Neural cell (in vitro differentiated cells): Measurements from ENCODE around the gene COL4A1. TPM values are rescaled to one million over a fixed set of nuclear protein-coding genes. Genes with fewer than 3 reads are reported as not detected.

Experiments
- H2AFZ ChIP-seq: fragments of 200-600, 300-800 bp; sonication (generic), shearing (Covaris generic); 2 replicates; pipeline ENCODE4 v1.6.0; 2014; ENCODE audit warnings: low read depth, mild to moderate bottlenecking, antibody characterized with exemption, low read length, moderate library complexity
- H3F3A ChIP-seq: fragments of 200-600 bp; shearing (Covaris generic); 2 replicates; pipeline ENCODE4 v1.6.1; 2016; ENCODE audit warnings: mild to moderate bottlenecking, moderate library complexity, mixed read lengths, antibody characterized with exemption, low read length; ENCODE audit not compliant: insufficient read depth, poor library complexity, severe bottlenecking
- H3K27ac ChIP-seq: fragments of 200-600, 300-800 bp; sonication (generic), shearing (Covaris generic); 2 replicates; pipeline ENCODE4 v1.5.1; 2014; ENCODE audit warnings: mild to moderate bottlenecking, low read length, moderate library complexity
- H3K27me3 ChIP-seq: fragments of 300-800, 200-600 bp; sonication (generic), shearing (Covaris generic); 2 replicates; pipeline ENCODE4 v1.6.0; 2014; ENCODE audit warnings: mild to moderate bottlenecking, low read depth, low read length, moderate library complexity; ENCODE audit not compliant: insufficient read depth
- H3K36me3 ChIP-seq: fragments of 300-800, 200-600 bp; sonication (generic), shearing (Covaris generic); 2 replicates; pipeline ENCODE4 v1.5.1; 2014; ENCODE audit warnings: mild to moderate bottlenecking, antibody characterized with exemption, low read length, moderate library complexity; ENCODE audit not compliant: insufficient read depth
- H3K4me2 ChIP-seq: fragments of 300-800, 200-600 bp; sonication (generic), shearing (Covaris generic); 2 replicates; pipeline ENCODE4 v1.6.0; 2014; ENCODE audit warnings: mild to moderate bottlenecking, low read length
- H3K4me3 ChIP-seq: fragments of 300-800, 200-600 bp; sonication (generic), shearing (Covaris generic); 2 replicates; pipeline ENCODE4 v1.5.1; 2014; ENCODE audit warnings: mild to moderate bottlenecking, low read length, moderate library complexity
- H3K79me2 ChIP-seq: fragments of 200-600 bp; shearing (Covaris generic); replicated peaks from 2 replicates; pipeline ENCODE4 v1.6.0; 2014; ENCODE audit warnings: mild to moderate bottlenecking, low read length, moderate library complexity; ENCODE audit not compliant: insufficient read depth
- H3K9ac ChIP-seq: fragments of 300-800, 200-600 bp; sonication (generic), shearing (Covaris generic); 2 replicates; pipeline ENCODE4 v1.6.1; 2016; ENCODE audit warnings: mild to moderate bottlenecking, low read length, mixed read lengths
- H3K9me2 ChIP-seq: fragments of 200-600 bp; shearing (Covaris generic); 2 replicates; pipeline ENCODE4 v1.6.1; 2016; ENCODE audit warnings: mild to moderate bottlenecking, low read length, mixed read lengths; ENCODE audit not compliant: insufficient read depth
- H3K9me3 ChIP-seq: fragments of 200-600, 300-800 bp; sonication (generic), shearing (Covaris generic); 2 replicates; pipeline ENCODE4 v1.6.1; 2016; ENCODE audit warnings: mild to moderate bottlenecking, mixed run types, low read length, moderate library complexity, mixed read lengths
- H4K20me1 ChIP-seq: fragments of 200-600 bp; shearing (Covaris generic); 2 replicates; pipeline ENCODE4 v1.6.1; 2016; ENCODE audit warnings: mild to moderate bottlenecking, mixed run types; ENCODE audit not compliant: insufficient read depth
- EP300 ChIP-seq: fragments of 450-650 bp; conservative IDR thresholded peaks from 2 replicates; pipeline ENCODE4 v1.6.1; 2014; ENCODE audit warnings: antibody characterized with exemption, mild to moderate bottlenecking, moderate library complexity; ENCODE audit not compliant: poor library complexity, severe bottlenecking
- EZH2 ChIP-seq: fragments of 200-600, 300-800 bp; shearing (Covaris generic), sonication (generic); IDR thresholded peaks from 2 replicates; pipeline ENCODE4 v1.6.1; 2014; ENCODE audit warnings: antibody characterized with exemption, low read length, borderline replicate concordance, mild to moderate bottlenecking; ENCODE audit not compliant: insufficient read depth, poor library complexity, severe bottlenecking
- MXI1 ChIP-seq: fragments of 450-650 bp; conservative IDR thresholded peaks from 2 replicates; pipeline ENCODE4 v1.6.1; 2014; ENCODE audit warnings: antibody characterized with exemption, mild to moderate bottlenecking; ENCODE audit not compliant: poor library complexity, severe bottlenecking
- POLR2AphosphoS5 ChIP-seq: IDR thresholded peaks from 2 replicates; pipeline ENCODE4 v1.6.1; 2012
- RAD21 ChIP-seq: fragments of 450-650 bp; conservative IDR thresholded peaks from 2 replicates; pipeline ENCODE4 v1.6.1; 2014; ENCODE audit warnings: antibody characterized with exemption, mild to moderate bottlenecking, moderate library complexity
- SMC3 ChIP-seq: fragments of 450-650 bp; conservative IDR thresholded peaks from 2 replicates; pipeline ENCODE4 v1.6.1; 2014; ENCODE audit warnings: antibody characterized with exemption, mild to moderate bottlenecking, moderate library complexity; ENCODE audit not compliant: poor library complexity
- TAF1 ChIP-seq: IDR thresholded peaks from 2 replicates; pipeline ENCODE4 v1.6.1; 2012; ENCODE audit warnings: low read depth
- polyA plus RNA-seq: library from polyadenylated mRNA; depleted of rRNA; stranded (reverse); fragments of >200 nt; gene quantifications from 2 replicates; pipeline ENCODE4 v1.2.3, GENCODE V29; 2014
- TF ChIP-seq, protein P1 (sequence below): IDR thresholded peaks from 2 replicates; pipeline ENCODE4 v1.6.1; 2012; ENCODE audit warnings: borderline replicate concordance
- TF ChIP-seq, protein P2 (sequence below): fragments of 450-650 bp; IDR thresholded peaks from 2 replicates; pipeline ENCODE4 v1.5.1; 2014; ENCODE audit warnings: antibody characterized with exemption, mild to moderate bottlenecking, moderate library complexity; ENCODE audit not compliant: poor library complexity, severe bottlenecking

The COL4A1 gene
- polyA plus RNA-seq, 1 donor from 2014 or later = 13.1 TPM

DNA sequence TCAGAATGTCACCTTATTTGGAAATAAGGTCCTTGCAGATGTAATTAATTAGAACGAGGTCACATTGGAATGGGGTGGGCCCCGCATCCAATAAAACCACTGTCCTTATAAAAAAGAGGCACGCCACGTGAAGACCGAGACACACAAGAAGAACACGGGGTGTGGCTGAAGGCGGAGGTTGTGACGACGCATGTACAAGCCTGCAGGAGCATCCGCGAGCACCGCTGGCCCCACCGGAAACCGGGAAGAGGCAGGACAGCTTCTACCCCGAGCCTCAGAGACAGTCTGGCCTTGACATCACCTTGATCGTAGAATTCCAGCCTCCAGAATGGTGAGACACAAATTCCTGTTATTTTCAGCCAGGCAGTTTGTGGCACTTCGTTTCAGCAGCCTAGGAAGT lies 177.9 kb downstream of the COL4A1 start:
- Histone ChIP-seq H3K27me3 (no peaks in the 10 kb centered on the region), H3K27ac (no peak overlapping the region), H3K9ac (no peak overlapping the region), H3K9me3 (no peaks in the 10 kb centered on the region), H3F3A (no peaks in the 10 kb centered on the region), H3K9me2 (no peaks in the 10 kb centered on the region), H3K4me2 (no peak overlapping the region), H3K4me3 (no peak overlapping the region), H2AFZ (no peak overlapping the region), H3K79me2 (no peaks in the 10 kb centered on the region), H4K20me1 (no peaks in the 10 kb centered on the region), H3K36me3 (no peaks in the 10 kb centered on the region)
- TF ChIP-seq, protein P1, sequence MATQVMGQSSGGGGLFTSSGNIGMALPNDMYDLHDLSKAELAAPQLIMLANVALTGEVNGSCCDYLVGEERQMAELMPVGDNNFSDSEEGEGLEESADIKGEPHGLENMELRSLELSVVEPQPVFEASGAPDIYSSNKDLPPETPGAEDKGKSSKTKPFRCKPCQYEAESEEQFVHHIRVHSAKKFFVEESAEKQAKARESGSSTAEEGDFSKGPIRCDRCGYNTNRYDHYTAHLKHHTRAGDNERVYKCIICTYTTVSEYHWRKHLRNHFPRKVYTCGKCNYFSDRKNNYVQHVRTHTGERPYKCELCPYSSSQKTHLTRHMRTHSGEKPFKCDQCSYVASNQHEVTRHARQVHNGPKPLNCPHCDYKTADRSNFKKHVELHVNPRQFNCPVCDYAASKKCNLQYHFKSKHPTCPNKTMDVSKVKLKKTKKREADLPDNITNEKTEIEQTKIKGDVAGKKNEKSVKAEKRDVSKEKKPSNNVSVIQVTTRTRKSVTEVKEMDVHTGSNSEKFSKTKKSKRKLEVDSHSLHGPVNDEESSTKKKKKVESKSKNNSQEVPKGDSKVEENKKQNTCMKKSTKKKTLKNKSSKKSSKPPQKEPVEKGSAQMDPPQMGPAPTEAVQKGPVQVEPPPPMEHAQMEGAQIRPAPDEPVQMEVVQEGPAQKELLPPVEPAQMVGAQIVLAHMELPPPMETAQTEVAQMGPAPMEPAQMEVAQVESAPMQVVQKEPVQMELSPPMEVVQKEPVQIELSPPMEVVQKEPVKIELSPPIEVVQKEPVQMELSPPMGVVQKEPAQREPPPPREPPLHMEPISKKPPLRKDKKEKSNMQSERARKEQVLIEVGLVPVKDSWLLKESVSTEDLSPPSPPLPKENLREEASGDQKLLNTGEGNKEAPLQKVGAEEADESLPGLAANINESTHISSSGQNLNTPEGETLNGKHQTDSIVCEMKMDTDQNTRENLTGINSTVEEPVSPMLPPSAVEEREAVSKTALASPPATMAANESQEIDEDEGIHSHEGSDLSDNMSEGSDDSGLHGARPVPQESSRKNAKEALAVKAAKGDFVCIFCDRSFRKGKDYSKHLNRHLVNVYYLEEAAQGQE = no peak
- TF ChIP-seq RAD21 (no peak), POLR2AphosphoS5 (no peak), EZH2 (no peak)
- TF ChIP-seq, protein P2, sequence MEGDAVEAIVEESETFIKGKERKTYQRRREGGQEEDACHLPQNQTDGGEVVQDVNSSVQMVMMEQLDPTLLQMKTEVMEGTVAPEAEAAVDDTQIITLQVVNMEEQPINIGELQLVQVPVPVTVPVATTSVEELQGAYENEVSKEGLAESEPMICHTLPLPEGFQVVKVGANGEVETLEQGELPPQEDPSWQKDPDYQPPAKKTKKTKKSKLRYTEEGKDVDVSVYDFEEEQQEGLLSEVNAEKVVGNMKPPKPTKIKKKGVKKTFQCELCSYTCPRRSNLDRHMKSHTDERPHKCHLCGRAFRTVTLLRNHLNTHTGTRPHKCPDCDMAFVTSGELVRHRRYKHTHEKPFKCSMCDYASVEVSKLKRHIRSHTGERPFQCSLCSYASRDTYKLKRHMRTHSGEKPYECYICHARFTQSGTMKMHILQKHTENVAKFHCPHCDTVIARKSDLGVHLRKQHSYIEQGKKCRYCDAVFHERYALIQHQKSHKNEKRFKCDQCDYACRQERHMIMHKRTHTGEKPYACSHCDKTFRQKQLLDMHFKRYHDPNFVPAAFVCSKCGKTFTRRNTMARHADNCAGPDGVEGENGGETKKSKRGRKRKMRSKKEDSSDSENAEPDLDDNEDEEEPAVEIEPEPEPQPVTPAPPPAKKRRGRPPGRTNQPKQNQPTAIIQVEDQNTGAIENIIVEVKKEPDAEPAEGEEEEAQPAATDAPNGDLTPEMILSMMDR = no peak

DNA sequence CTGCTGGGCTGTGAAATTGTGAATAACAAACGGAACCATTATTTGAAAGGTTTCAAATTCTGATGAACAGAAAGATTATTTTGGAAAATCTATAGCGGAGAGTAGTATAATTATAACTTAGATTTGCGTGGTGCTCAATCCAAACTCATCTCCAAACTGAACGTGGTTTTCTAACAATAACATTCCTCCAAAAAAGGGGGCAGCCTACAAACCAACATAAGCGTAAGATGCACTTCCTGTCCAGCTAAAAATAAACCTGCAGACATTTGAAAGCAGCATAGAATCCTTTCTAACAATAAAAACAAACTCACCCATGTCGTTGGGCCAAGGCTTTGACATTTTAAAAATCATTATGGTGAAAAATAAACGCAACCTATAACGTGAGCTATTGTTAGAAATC lies 178.4 kb downstream of the COL4A1 start:
- no peak overlapping the region for H3K4me3 ChIP-seq
- no peaks in the 10 kb centered on the region for H3K9me2 ChIP-seq
- TF ChIP-seq SMC3 (no peak), MXI1 (no peak), TAF1 (no peak)
- no peaks in the 10 kb centered on the region for H3K9me3 ChIP-seq
- H4K20me1 ChIP-seq = no peaks in the 10 kb centered on the region
- no peaks in the 10 kb centered on the region for H3K79me2 ChIP-seq
- H2AFZ ChIP-seq = no peak overlapping the region
- no peaks in the 10 kb centered on the region for H3K36me3 ChIP-seq
- H3K27me3 ChIP-seq = no peaks in the 10 kb centered on the region
- no peak overlapping the region for H3K9ac ChIP-seq
- H3F3A ChIP-seq = no peaks in the 10 kb centered on the region
- no peak overlapping the region for H3K4me2 ChIP-seq
- H3K27ac ChIP-seq = no peak overlapping the region

DNA sequence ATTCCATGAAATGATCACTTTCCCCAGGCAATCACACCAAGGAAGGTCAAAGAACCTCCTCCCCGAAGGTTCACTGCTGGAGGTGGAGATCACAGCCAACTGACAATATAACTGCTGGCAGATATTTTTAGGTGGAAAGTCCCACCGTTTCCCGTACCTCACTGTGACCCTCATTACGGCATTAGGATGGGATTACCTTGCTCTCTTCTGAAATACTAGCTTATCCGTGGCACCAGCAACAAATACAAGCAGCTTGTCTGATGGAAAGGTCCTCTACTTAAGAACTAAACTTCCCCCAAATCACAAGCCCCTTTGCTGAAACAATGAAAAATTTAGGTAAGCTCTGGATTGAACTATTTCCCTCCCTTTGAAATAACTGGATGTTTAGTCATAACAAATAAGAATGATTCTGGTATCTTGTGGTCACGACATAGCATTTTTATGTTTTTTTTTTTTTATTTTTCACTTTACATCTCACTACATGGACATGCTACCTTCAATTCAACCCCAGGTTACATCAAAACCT lies 178.9 kb downstream of the COL4A1 start:
- no peaks in the 10 kb centered on the region for H3K79me2 ChIP-seq
- H3K9me3 ChIP-seq = no peaks in the 10 kb centered on the region
- no peaks in the 10 kb centered on the region for H3F3A ChIP-seq
- no peak overlapping the region for H3K9ac ChIP-seq
- no peak overlapping the region for H2AFZ ChIP-seq
- no peak overlapping the region for H3K4me3 ChIP-seq
- H3K27me3 ChIP-seq = no peaks in the 10 kb centered on the region
- no peaks in the 10 kb centered on the region for H4K20me1 ChIP-seq
- H3K4me2 ChIP-seq = no peak overlapping the region
- TF ChIP-seq TAF1 (no peak), RAD21 (no peak), MXI1 (no peak), SMC3 (no peak), EP300 (no peak), POLR2AphosphoS5 (no peak), EZH2 (no peak)
- TF ChIP-seq, protein P2 = no peak
- TF ChIP-seq, protein P1 = no peak
- no peaks in the 10 kb centered on the region for H3K36me3 ChIP-seq
- no peak overlapping the region for H3K27ac ChIP-seq
- H3K9me2 ChIP-seq = no peaks in the 10 kb centered on the region
